Peyer's patch (tissue), 4 donors: ENCODE measurements around the gene TTC16. TPM values are rescaled to one million over a fixed set of nuclear protein-coding genes. Genes with fewer than 3 reads are reported as not detected.

Source experiments
- DNase-seq, 3 donors: peaks; one replicate each; pipeline ENCODE4 v3.0.0-alpha.2; 2017 to 2019
- H3K27ac ChIP-seq, 4 donors: fragments of 200-600 bp; sonication (generic); one replicate each; pipeline ENCODE4 v1.5.1; 2016 to 2019
- H3K27me3 ChIP-seq, 2 donors: fragments of 200-600 bp; sonication (generic); one replicate each; pipeline ENCODE4 v1.5.1; 2019
- H3K36me3 ChIP-seq, 3 donors: fragments of 200-600 bp; sonication (generic); one replicate each; pipeline ENCODE4 v1.5.1; 2016 to 2019
- H3K4me1 ChIP-seq, 4 donors: fragments of 200-600 bp; sonication (generic); one replicate each; pipeline ENCODE4 v1.5.1; 2016 to 2019
- H3K4me3 ChIP-seq, 4 donors: fragments of 200-600 bp; sonication (generic); 1 replicate in 3 of 4; 2 replicates in 1 of 4; pipeline ENCODE4 v1.5.1; 2016 to 2019; ENCODE audit warnings: mild to moderate bottlenecking in 1 of 4
- H3K9me3 ChIP-seq, 4 donors: fragments of 200-600 bp; sonication (generic); one replicate each; pipeline ENCODE4 v1.5.1; 2016 to 2019; ENCODE audit warnings: mild to moderate bottlenecking in 1 of 4
- CTCF ChIP-seq, 6 experiments: fragments of 450-650 bp in 4 of 6; fragments of 200-600 bp in 2 of 6; sonication (generic) in 1 of 6; IDR thresholded peaks; one replicate each; pipeline ENCODE4 v1.5.1; 2017 to 2019; ENCODE audit warnings: antibody characterized with exemption in 6 of 6, mild to moderate bottlenecking in 3 of 6, moderate library complexity in 1 of 6
- POLR2A ChIP-seq, 2 donors: fragments of 450-650 bp; IDR thresholded peaks; one replicate each; pipeline ENCODE4 v1.5.1; 2017; ENCODE audit warnings: antibody characterized with exemption in 2 of 2, mild to moderate bottlenecking in 2 of 2, moderate library complexity in 2 of 2
- total RNA-seq, 4 donors: library from RNA; depleted of rRNA; stranded (reverse); fragments of >200 nt; gene quantifications; one replicate each; pipeline ENCODE4 v1.1.0, GENCODE V29; 2016

TTC16 gene
- total RNA-seq, 4 donors from 2014 or later, result not detected

GRCh38 chr9:127771570-127772189 is 55.8 kb downstream of the TTC16 start:
- peak overlapping the region; percentile 43 to 67 (median 51) for H3K4me3 ChIP-seq
- no peak for DNase-seq
- H3K9me3 ChIP-seq, result no peaks in the 10 kb centered on the region
- peak overlapping the region; percentile 65 to 80 (median 70) for H3K27ac ChIP-seq
- H3K27me3 ChIP-seq, result no peaks in the 10 kb centered on the region
- H3K36me3 ChIP-seq, result no peaks in the 10 kb centered on the region
- peaks cover 0 to 24% (median 15%) of the 10 kb centered on the region in 4 donors for H3K4me1 ChIP-seq
- no peak for TF ChIP-seq POLR2A (IDR thresholded peaks at IDR 0.05)

DNA sequence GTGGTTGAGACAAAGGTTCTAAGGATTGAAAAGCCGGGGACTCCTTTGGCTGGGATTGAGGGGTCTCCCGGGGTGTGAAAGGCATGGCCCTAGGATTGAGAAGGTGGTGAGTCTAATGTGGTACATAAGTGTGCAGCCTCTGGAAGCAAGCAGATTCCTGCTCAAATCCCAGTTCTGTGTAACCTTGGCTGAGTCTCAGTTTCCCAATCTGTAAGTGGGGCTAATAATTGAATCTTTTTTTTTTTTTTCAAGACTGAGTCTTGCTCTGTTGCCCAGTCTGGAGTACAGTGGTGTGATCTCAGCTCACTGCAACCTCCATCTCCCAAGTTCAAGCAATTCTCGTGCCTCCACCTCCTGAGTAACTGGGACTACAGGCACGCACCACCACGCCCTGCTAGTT is 56.7 kb downstream of the TTC16 start:
- TF ChIP-seq POLR2A (IDR thresholded peaks at IDR 0.05) (no peak), CTCF (IDR thresholded peaks at IDR 0.05) (no peak)
- Histone ChIP-seq H3K4me3 (no peak overlapping the region), H3K4me1 (peaks cover 0 to 23% (median 14%) of the 10 kb centered on the region in 4 donors), H3K27me3 (no peaks in the 10 kb centered on the region), H3K27ac (no peak overlapping the region), H3K36me3 (no peaks in the 10 kb centered on the region), H3K9me3 (no peaks in the 10 kb centered on the region)
- DNase-seq, result no peak

GRCh38 chr9:127773272-127773671 is 57.4 kb downstream of the TTC16 start:
- no peak for DNase-seq
- no peak overlapping the region for H3K4me3 ChIP-seq
- no peaks in the 10 kb centered on the region for H3K9me3 ChIP-seq
- TF ChIP-seq POLR2A (IDR thresholded peaks at IDR 0.05), result no peak
- TF ChIP-seq CTCF (IDR thresholded peaks at IDR 0.05), result no peak
- H3K36me3 ChIP-seq, result no peaks in the 10 kb centered on the region
- H3K4me1 ChIP-seq, result peaks cover 0 to 20% (median 11%) of the 10 kb centered on the region in 4 donors
- no peaks in the 10 kb centered on the region for H3K27me3 ChIP-seq
- no peak overlapping the region for H3K27ac ChIP-seq

GRCh38 chr9:127773981-127774380 is 58.1 kb downstream of the TTC16 start:
- Histone ChIP-seq H3K4me3 (no peak overlapping the region), H3K36me3 (no peaks in the 10 kb centered on the region), H3K27ac (no peak overlapping the region), H3K9me3 (no peaks in the 10 kb centered on the region), H3K4me1 (peaks cover 0 to 19% (median 13%) of the 10 kb centered on the region in 4 donors), H3K27me3 (no peaks in the 10 kb centered on the region)
- TF ChIP-seq POLR2A (IDR thresholded peaks at IDR 0.05) (no peak), CTCF (IDR thresholded peaks at IDR 0.05) (no peak)
- DNase-seq, result no peak

DNA sequence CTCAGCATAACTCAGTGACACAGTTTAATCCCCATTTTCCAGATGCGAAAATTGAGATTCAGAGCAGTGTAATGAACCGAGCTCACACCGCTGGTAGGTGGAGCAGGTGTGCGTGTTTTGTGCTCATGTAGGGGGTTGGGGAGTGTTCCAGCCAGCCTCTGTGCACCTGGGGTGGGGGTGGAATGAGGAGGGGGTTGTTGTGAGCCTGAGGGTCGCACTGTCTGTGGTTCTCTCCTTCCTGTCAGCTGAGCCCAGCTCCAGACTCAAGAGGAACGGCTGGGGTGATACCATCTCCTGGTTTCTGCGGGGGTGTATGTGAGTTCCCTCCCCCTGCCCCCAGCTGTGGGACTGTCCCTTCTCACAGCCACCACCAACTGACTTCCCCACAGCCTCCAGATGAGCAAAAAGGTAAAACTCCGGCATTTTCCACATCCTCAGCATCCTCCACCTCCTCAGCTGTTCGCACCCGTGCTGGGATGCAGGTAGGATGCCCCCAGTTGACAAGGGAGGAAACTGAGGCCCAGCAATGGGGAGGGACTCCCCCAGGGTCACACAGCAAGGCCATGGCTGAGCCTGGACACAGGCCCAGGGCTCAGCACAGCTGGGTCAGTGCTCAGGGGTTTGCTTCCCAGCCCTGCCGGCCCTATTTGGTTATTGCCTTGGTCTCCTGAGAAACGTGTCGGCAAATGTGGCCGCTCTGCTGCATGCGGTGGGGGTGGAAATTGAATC is 60.5 kb downstream of the TTC16 start:
- Histone ChIP-seq H3K4me3 (peak overlapping the region; percentile 17 to 50 (median 44)), H3K36me3 (no peaks in the 10 kb centered on the region), H3K27me3 (no peaks in the 10 kb centered on the region), H3K9me3 (no peaks in the 10 kb centered on the region), H3K4me1 (peaks cover 0 to 12% (median 3%) of the 10 kb centered on the region in 4 donors), H3K27ac (peak overlapping the region; percentile 27 to 88 (median 74))
- no peak for TF ChIP-seq POLR2A (IDR thresholded peaks at IDR 0.05)
- TF ChIP-seq CTCF (IDR thresholded peaks at IDR 0.05), result no peak
- peak in 2 of 3 donors; percentile 91 to 93 for DNase-seq

GRCh38 chr9:127776924-127777289 is 61.0 kb downstream of the TTC16 start:
- peaks cover 0 to 12% (median 3%) of the 10 kb centered on the region in 4 donors for H3K4me1 ChIP-seq
- H3K36me3 ChIP-seq, result no peaks in the 10 kb centered on the region
- no peaks in the 10 kb centered on the region for H3K27me3 ChIP-seq
- H3K27ac ChIP-seq, result peak overlapping the region; percentile 27 to 88 (median 74)
- peak overlapping the region; percentile 17 to 50 (median 44) for H3K4me3 ChIP-seq
- H3K9me3 ChIP-seq, result no peaks in the 10 kb centered on the region
- DNase-seq, result no peak
- no peak for TF ChIP-seq POLR2A (IDR thresholded peaks at IDR 0.05)
- no peak for TF ChIP-seq CTCF (IDR thresholded peaks at IDR 0.05)
